ENCODE results near the gene USP16. TPM values are rescaled to one million over a fixed set of nuclear protein-coding genes. Genes with fewer than 3 reads are reported as not detected.
A peak's percentile ranks its signal among the peaks of the same experiment; 100 is the strongest.
"Not testable (repeated sequence)": the region's sequence is repeated elsewhere in the genome, so short reads cannot be mapped to it uniquely, and the experiment has no call there.

USP16 gene
- total RNA-seq, 8 experiments from 2014 or later, result 21.4 to 41.0 (median 32.7) TPM

DNA sequence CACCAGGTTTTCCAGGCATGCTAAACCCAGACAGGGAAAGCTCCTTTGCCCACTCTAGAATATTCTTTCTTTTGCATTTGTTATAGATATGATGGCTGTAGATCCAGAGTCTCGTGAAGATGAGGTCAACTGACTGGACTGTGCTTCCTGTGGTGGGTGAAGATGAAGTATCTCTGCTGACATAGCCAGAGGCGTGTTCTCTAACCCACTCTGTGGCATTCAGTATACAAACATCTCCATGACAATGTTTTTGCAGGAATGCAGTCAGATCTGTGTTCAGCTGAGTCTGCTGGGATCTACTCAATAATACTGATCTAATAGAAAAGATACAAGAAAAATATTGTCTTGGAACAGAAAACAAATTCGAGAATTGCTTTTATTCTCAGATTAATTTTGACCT lies 16.7 kb upstream of the USP16 start:
- Histone ChIP-seq H3K27ac (no peak overlapping the region), H3K4me1 (replicated peaks in 1 of 2) (peaks cover 8 to 10% of the 10 kb centered on the region in 2 donors), H3K4me3 (no peak overlapping the region)
- WGBS, 10 experiments, result 17 to 100% (median 78%) methylated on average over 1 to 3 of the region's 3 CpGs; no CpG with 5 or more reads in 1 of the 10 experiments
- peak; percentile 38 to 94 (median 81) for ATAC-seq (replicated peaks in 6 of 8)
- in situ Hi-C loops (cut with MboI; ENCODE audit: low pct_unique_long_range_greater_than_20kb in 2 of 9, low sequenced_read_pairs in 9 of 9, unreplicated experiment in 9 of 9), result no loop called here

DNA sequence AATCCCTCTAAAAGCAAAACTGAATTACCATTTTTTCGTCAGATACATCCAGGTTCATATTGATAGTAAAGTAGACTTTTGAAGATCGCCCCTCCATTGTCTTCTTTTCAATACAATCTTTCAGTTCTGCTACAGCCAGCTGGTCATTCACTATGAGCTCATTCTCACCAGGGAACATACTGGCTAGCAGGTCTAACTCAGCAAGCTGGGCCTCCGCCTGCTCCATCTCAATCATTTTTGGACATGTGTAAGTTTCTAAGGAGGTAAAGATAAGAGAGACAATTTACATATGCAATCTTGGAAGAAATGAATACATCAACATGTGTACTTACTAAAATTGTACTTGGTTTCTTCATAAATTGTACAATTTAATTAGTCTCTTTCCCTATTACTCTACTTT lies 16.1 kb upstream of the USP16 start:
- in situ Hi-C loops (cut with MboI; ENCODE audit: low pct_unique_long_range_greater_than_20kb in 2 of 9, low sequenced_read_pairs in 9 of 9, unreplicated experiment in 9 of 9), result no loop called here
- 40 to 100% (median 85%) methylated on average over 1 to 3 of the region's 3 CpGs; no CpG with 5 or more reads in 1 of the 10 experiments for WGBS, 10 experiments
- peak in 7 of 8 experiments; percentile 30 to 83 (median 33) for ATAC-seq (replicated peaks in 6 of 8)

DNA sequence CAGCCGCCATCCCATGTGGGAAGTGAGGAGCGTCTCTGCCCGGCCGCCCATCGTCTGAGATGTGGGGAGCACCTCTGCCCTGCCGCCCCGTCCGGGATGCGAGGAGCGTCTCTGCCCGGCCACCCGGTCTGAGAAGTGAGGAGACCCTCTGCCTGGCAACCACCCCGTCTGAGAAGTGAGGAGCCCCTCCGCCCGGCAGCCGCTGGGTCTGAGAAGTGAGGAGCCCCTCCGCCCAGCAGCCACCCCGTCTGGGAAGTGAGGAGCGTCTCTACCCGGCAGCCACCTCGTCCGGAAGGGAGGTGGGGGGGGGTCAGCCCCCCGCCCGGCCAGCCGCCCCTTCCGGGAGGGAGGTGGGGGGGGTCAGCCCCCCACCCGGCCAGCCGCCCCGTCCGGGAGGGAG lies 13.2 kb upstream of the USP16 start:
- H3K4me1 ChIP-seq (replicated peaks in 1 of 2); ATAC-seq (replicated peaks in 6 of 8); H3K4me3 ChIP-seq; in situ Hi-C loops (cut with MboI; ENCODE audit: low pct_unique_long_range_greater_than_20kb in 2 of 9, low sequenced_read_pairs in 9 of 9, unreplicated experiment in 9 of 9); H3K27ac ChIP-seq: not testable (repeated sequence)
- WGBS, 10 experiments, result no CpG with 5 or more reads among the region's 30 CpGs

More for the DNA sequence above, 16.1 kb upstream of the USP16 start:
- H3K4me3 ChIP-seq, result no peak overlapping the region
- peaks cover 8 to 10% of the 10 kb centered on the region in 2 donors for H3K4me1 ChIP-seq (replicated peaks in 1 of 2)
- no peak overlapping the region for H3K27ac ChIP-seq

DNA sequence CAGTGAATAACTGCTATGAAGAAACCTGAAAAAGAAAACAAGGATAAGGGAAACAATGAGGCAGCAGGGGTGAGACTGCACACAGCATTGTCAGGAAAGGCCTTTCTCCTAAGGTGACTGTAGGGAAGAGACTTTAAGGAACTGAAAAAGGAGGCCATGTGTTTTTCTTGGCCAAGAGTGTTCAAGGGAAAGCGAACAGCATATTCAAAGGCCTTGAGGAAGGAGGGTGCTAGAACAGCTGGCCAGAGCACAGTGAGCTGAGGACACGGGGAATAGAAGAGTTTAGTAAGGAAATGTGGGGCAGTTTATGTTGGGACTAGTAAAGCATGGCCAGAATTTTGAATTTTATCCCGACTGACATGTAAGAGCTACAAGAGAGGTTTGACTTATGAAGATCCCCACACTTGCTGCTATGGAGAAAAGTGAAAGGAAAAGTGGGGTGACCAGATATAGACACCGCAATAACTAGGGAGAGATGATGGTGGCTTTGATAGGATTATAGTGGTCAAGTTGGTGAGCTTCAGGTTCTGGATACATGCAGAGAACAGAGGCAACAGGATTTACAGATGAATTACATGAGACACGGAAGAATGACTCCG lies 6.7 kb upstream of the USP16 start:
- ATAC-seq (replicated peaks in 6 of 8), result peak in 2 of 8 experiments; percentile 6 to 9
- 30 to 100% (median 83%) methylated on average over 1 to 6 of the region's 6 CpGs for WGBS, 10 experiments
- in situ Hi-C loops (cut with MboI; ENCODE audit: low pct_unique_long_range_greater_than_20kb in 2 of 9, low sequenced_read_pairs in 9 of 9, unreplicated experiment in 9 of 9), result no loop called here
- Histone ChIP-seq H3K27ac (no peak overlapping the region), H3K4me1 (replicated peaks in 1 of 2) (peaks cover 7 to 12% of the 10 kb centered on the region in 2 donors), H3K4me3 (peak overlapping the region in 1 of 5 donors; percentile 57)

DNA sequence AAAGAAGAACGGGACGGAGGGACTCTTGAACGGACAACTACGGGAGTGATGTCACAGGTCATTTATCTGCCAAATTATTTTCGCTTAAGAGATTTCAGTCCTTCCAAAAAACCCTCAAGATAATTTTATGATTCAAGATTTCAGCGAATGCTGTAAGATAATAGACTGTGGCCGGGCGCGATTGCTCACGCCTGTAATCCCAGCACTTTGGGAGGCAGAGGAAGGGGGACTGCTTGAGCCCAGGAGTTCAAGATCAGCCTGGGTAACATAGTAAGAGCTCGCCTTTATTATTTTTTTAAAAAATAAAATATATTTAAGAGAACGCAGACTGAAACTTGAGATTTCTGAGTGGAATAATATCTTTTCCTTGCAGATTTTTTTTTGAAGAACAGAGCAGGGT lies 5.9 kb upstream of the USP16 start:
- Histone ChIP-seq H3K27ac (peak overlapping the region in 1 of 2 donors; percentile 83), H3K4me1 (replicated peaks in 1 of 2) (peaks cover 7 to 12% of the 10 kb centered on the region in 2 donors), H3K4me3 (peak overlapping the region; percentile 50 to 75 (median 57))
- peak in 5 of 8 experiments; percentile 13 to 50 (median 27) for ATAC-seq (replicated peaks in 6 of 8)
- 2 to 70% (median 44%) methylated on average over 4 to 12 of the region's 12 CpGs for WGBS, 10 experiments
- in situ Hi-C loops (cut with MboI; ENCODE audit: low pct_unique_long_range_greater_than_20kb in 2 of 9, low sequenced_read_pairs in 9 of 9, unreplicated experiment in 9 of 9), result no loop called here

DNA sequence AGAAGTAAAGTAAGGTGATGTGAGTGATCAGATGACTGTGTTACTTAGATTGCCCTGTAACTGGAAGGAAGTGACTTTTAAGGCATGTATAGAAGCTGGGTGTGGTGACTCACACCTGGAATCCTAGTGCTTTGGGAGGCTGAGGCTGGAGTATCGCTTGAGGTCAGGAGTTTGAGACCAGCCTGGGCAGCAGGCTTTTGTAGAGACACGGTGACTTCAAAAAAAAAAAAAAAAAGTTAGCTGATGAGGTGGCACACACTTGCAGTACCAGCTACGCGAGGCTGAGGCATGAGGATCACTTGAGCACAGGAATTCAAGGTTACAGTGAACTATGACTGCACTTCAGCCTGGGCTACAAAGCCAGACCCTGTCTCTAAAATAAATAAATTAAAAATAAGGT lies 2.3 kb upstream of the USP16 start:
- in situ Hi-C loops (cut with MboI; ENCODE audit: low pct_unique_long_range_greater_than_20kb in 2 of 9, low sequenced_read_pairs in 9 of 9, unreplicated experiment in 9 of 9), result no loop called here
- Histone ChIP-seq H3K4me3 (no peak overlapping the region), H3K4me1 (replicated peaks in 1 of 2) (peaks cover 15 to 23% of the 10 kb centered on the region in 2 donors), H3K27ac (no peak overlapping the region)
- no peak for ATAC-seq (replicated peaks in 6 of 8)
- WGBS, 10 experiments, result 59 to 100% (median 87%) methylated on average over 1 to 4 of the region's 4 CpGs

DNA sequence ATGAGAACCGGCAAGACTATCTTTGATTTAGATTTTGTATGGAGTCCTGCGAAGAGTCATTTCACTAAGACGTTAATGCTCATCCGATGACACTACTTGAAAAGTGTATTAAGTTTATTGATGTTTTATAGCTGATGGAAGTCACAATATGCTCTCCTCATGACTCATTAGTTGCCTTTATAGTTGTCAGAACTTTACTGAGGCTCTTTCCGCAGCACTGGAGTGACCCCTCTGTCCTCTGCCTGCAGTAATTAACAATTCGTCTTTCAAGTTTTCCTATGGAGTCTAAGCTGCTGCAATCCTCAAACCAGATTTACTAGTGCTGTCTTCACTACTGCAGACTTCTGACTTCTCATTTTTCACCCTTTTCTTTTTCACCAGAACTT lies 853 bp downstream of the USP16 start:
- in situ Hi-C loops (cut with MboI; ENCODE audit: low pct_unique_long_range_greater_than_20kb in 2 of 9, low sequenced_read_pairs in 9 of 9, unreplicated experiment in 9 of 9), result no loop called here
- peak overlapping the region; percentile 97 to 100 for H3K27ac ChIP-seq
- WGBS, 10 experiments, result 0 to 9% (median 2%) methylated on average over 2 to 6 of the region's 6 CpGs
- H3K4me3 ChIP-seq, result peak overlapping the region; percentile 59 to 89 (median 80)
- H3K4me1 ChIP-seq (replicated peaks in 1 of 2), result peaks cover 8 to 10% of the 10 kb centered on the region in 2 donors
- peak in 3 of 8 experiments; percentile 3 to 14 (median 9) for ATAC-seq (replicated peaks in 6 of 8)

DNA sequence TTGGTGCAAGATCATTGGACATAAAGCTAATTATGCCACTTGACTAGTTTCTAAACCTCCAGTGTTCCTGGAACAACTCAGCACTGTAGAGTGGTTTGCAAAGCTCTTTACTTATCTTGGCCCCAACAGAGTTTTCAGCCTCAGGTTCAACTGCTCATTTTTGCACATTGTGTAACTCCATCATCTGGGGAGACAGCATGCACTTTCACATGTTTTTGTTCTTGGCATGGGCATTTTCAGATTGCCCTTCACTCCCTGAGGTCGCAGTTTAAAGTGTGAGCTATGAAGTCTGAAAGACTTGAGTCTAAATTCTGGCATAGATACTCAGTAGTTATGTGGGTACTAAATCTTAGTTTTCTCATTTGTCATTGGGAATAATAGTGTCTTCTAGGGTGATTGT lies 5.1 kb downstream of the USP16 start:
- no peak for ATAC-seq (replicated peaks in 6 of 8)
- Histone ChIP-seq H3K27ac (no peak overlapping the region), H3K4me3 (no peak overlapping the region), H3K4me1 (replicated peaks in 1 of 2) (peaks cover 7 to 8% of the 10 kb centered on the region in 2 donors)
- in situ Hi-C loops (cut with MboI; ENCODE audit: low pct_unique_long_range_greater_than_20kb in 2 of 9, low sequenced_read_pairs in 9 of 9, unreplicated experiment in 9 of 9), result no loop called here
- WGBS, 10 experiments, result 83 to 100% (median 100%) methylated on average over 1 of the region's 1 CpG; no CpG with 5 or more reads in 4 of the 10 experiments

DNA sequence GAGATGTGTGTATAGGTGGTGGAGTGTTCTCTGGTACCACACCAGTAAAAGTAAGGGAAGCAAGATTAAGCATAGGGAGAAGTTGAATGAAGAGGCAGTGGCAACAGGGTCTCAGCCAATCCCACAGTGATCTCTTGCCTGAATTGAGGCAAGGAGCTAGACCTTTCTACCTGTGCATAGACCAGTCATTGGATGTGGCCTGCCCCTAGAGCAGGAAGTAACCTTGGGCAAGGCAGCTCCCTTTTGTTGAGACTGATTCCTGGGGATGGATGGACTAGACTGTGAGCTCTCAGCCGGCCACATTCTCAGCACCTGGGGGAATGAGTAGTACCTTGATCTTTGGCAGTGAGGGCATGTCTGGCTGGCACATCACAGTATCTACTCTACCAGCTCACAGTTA lies 6.4 kb downstream of the USP16 start:
- in situ Hi-C loops (cut with MboI; ENCODE audit: low pct_unique_long_range_greater_than_20kb in 2 of 9, low sequenced_read_pairs in 9 of 9, unreplicated experiment in 9 of 9), result no loop called here
- H3K4me1 ChIP-seq (replicated peaks in 1 of 2), result peaks cover 3 to 4% of the 10 kb centered on the region in 2 donors
- no peak overlapping the region for H3K4me3 ChIP-seq
- 80 to 100% (median 90%) methylated on average over 1 of the region's 1 CpG; no CpG with 5 or more reads in 6 of the 10 experiments for WGBS, 10 experiments
- no peak for ATAC-seq (replicated peaks in 6 of 8)
- H3K27ac ChIP-seq, result no peak overlapping the region

DNA sequence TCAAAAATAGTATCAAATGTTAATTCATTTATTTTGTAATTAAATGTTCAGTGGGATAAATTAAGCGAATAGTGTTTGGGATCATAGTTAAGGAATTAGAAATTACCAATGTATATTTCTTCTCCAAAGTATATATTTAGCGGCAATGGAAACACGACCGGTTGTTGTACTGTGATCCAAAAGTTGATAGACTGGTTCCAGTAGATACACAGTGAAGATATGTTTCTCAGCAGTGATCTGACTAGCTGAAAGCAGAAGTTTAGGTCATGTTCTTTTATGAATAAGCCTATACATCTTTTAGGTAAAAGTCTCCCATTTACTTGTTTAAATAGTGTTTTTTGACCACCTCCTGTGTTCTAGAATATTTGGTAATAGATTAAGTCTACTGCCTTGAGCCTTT lies 8.8 kb downstream of the USP16 start:
- Histone ChIP-seq H3K27ac (no peak overlapping the region), H3K4me3 (no peak overlapping the region), H3K4me1 (replicated peaks in 1 of 2) (no peaks in the 10 kb centered on the region)
- 68 to 100% (median 82%) methylated on average over 1 to 4 of the region's 4 CpGs; no CpG with 5 or more reads in 1 of the 10 experiments for WGBS, 10 experiments
- in situ Hi-C loops (cut with MboI; ENCODE audit: low pct_unique_long_range_greater_than_20kb in 2 of 9, low sequenced_read_pairs in 9 of 9, unreplicated experiment in 9 of 9), result no loop called here
- ATAC-seq (replicated peaks in 6 of 8), result no peak

DNA sequence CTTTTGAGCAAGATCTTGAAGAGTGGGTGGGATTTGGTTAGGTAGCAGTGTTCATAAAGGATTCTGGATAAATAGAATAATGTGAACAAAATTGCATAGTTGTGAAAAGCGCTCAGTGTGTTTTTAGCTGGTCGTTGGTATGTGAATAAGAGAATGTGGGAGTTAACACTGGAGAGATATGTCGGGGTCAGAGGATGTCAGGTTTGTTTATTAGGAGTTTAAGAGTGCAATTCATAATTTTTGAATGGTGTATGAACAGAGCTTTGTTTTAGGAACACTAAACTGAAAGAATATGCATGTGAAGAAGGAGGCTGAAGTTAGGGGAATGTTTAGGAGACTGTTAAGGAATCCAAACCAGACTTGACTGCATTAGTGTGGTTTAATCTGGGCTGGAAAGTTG lies 9.4 kb downstream of the USP16 start:
- no peaks in the 10 kb centered on the region for H3K4me1 ChIP-seq (replicated peaks in 1 of 2)
- WGBS, 10 experiments, result 92 to 100% (median 96%) methylated on average over 1 to 3 of the region's 3 CpGs; no CpG with 5 or more reads in 2 of the 10 experiments
- H3K27ac ChIP-seq, result no peak overlapping the region
- H3K4me3 ChIP-seq, result no peak overlapping the region
- in situ Hi-C loops (cut with MboI; ENCODE audit: low pct_unique_long_range_greater_than_20kb in 2 of 9, low sequenced_read_pairs in 9 of 9, unreplicated experiment in 9 of 9), result no loop called here
- no peak for ATAC-seq (replicated peaks in 6 of 8)

DNA sequence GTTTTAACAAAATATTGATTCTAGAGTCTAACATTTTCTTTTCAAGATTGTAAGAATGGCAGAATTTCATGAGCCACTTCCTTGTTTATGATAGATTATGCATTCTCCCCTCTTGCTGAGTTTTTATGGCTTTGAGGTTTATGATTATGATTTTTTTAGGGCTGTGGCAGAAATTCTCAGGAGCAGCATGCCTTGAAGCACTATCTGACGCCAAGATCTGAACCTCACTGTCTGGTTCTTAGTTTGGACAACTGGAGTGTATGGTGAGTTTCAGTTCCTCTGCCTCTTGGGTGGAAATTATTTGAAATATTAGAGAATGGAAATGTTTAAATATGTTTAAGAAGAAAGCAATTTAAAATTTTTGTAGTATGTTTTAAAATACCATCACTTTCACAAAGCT lies 10.2 kb downstream of the USP16 start:
- peak in 1 of 8 experiments; percentile 93 for ATAC-seq (replicated peaks in 6 of 8)

DNA sequence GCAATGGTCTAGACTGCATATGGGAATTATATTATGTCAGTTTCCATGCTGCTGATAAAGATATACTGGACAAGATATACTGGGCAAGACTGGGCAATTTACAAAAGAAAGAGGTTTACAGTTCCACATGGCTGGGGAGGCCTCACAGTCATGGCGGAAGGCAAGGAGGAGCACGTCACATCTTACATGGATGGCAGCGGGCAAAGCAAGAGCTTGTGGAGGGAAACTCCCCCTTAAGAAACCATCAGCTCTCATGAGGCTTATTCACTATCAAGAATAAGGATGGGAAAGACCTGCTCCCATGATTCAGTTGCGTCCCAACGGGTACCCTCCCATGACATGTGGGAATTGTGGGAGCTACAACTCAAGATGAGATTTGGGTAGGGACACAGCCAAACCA lies 27.8 kb downstream of the USP16 start:
- Histone ChIP-seq H3K4me1 (replicated peaks in 1 of 2) (no peaks in the 10 kb centered on the region), H3K27ac (no peak overlapping the region), H3K4me3 (no peak overlapping the region)
- 87 to 100% (median 97%) methylated on average over 2 to 5 of the region's 5 CpGs; no CpG with 5 or more reads in 4 of the 10 experiments for WGBS, 10 experiments
- no peak for ATAC-seq (replicated peaks in 6 of 8)
- in situ Hi-C loops (cut with MboI; ENCODE audit: low pct_unique_long_range_greater_than_20kb in 2 of 9, low sequenced_read_pairs in 9 of 9, unreplicated experiment in 9 of 9), result no loop called here

More for the DNA sequence above, 10.2 kb downstream of the USP16 start:
- Histone ChIP-seq H3K4me1 (replicated peaks in 1 of 2) (no peaks in the 10 kb centered on the region), H3K4me3 (no peak overlapping the region), H3K27ac (no peak overlapping the region)
- in situ Hi-C loops (cut with MboI; ENCODE audit: low pct_unique_long_range_greater_than_20kb in 2 of 9, low sequenced_read_pairs in 9 of 9, unreplicated experiment in 9 of 9), result no loop called here
- WGBS, 10 experiments, result 0 to 100% (median 100%) methylated on average over 1 of the region's 1 CpG; no CpG with 5 or more reads in 2 of the 10 experiments

Data from motor neuron (in vitro differentiated cells).